EL (cell line): Measurements from ENCODE around the gene PTPN1.

Source experiments
- DNase-seq: peaks from one replicate; pipeline ENCODE4 v3.0.0-alpha.2; 2016

PTPN1 gene

GRCh38 chr20:50514750-50515149 is 4.6 kb downstream of the PTPN1 start:
- DNase-seq, result no peak

GRCh38 chr20:50515471-50516106 is 5.4 kb downstream of the PTPN1 start:
- no peak for DNase-seq

GRCh38 chr20:50516180-50516934 is 6.2 kb downstream of the PTPN1 start:
- DNase-seq, result no peak

- DNase-seq, result no peak
These were observed 7.0 kb downstream of the PTPN1 start for GRCh38 chr20:50516935-50517816.

GRCh38 chr20:50517817-50518154 is 7.6 kb downstream of the PTPN1 start:
- no peak for DNase-seq

- peak; percentile 75 for DNase-seq
These were observed 8.1 kb downstream of the PTPN1 start for GRCh38 chr20:50518270-50518721.

GRCh38 chr20:50519036-50519762 is 9.0 kb downstream of the PTPN1 start:
- no peak for DNase-seq

- DNase-seq, result peak; percentile 38
These were observed 10.2 kb downstream of the PTPN1 start for GRCh38 chr20:50520222-50520880.

- peak; percentile 40 for DNase-seq
These were observed 11.3 kb downstream of the PTPN1 start for GRCh38 chr20:50521221-50522052.

- no peak for DNase-seq
These were observed 12.0 kb downstream of the PTPN1 start for GRCh38 chr20:50522053-50522674.

- no peak for DNase-seq
These were observed 13.5 kb downstream of the PTPN1 start for GRCh38 chr20:50523552-50524167.

GRCh38 chr20:50525681-50526080 is 15.5 kb downstream of the PTPN1 start:
- DNase-seq, result no peak

GRCh38 chr20:50526403-50526989 is 16.3 kb downstream of the PTPN1 start:
- DNase-seq, result no peak

- no peak for DNase-seq
These were observed 17.0 kb downstream of the PTPN1 start for GRCh38 chr20:50527068-50527605.

GRCh38 chr20:50528129-50528528 is 17.9 kb downstream of the PTPN1 start:
- no peak for DNase-seq

- peak; percentile 39 for DNase-seq
These were observed 18.7 kb downstream of the PTPN1 start for GRCh38 chr20:50528804-50529351.

GRCh38 chr20:50532221-50532620 is 22.0 kb downstream of the PTPN1 start:
- no peak for DNase-seq

GRCh38 chr20:50533061-50533460 is 22.9 kb downstream of the PTPN1 start:
- DNase-seq, result peak; percentile 46

GRCh38 chr20:50533464-50533863 is 23.3 kb downstream of the PTPN1 start:
- no peak for DNase-seq
